GM19468 (cell line): ENCODE data around the gene TRPM1.
"Not testable (repeated sequence)": the region's sequence is repeated elsewhere in the genome, so short reads cannot be mapped to it uniquely, and the experiment has no call there.

Experiments
- ATAC-seq: cut with Tn5 transposase; IDR thresholded peaks from one replicate; pipeline ENCODE4 v1.9.1; 2021; ENCODE audit warnings: mild to moderate bottlenecking, moderate library complexity, moderate number of reproducible peaks; ENCODE audit not compliant: unreplicated experiment; ENCODE audit errors: extremely low read depth

Gene TRPM1

DNA sequence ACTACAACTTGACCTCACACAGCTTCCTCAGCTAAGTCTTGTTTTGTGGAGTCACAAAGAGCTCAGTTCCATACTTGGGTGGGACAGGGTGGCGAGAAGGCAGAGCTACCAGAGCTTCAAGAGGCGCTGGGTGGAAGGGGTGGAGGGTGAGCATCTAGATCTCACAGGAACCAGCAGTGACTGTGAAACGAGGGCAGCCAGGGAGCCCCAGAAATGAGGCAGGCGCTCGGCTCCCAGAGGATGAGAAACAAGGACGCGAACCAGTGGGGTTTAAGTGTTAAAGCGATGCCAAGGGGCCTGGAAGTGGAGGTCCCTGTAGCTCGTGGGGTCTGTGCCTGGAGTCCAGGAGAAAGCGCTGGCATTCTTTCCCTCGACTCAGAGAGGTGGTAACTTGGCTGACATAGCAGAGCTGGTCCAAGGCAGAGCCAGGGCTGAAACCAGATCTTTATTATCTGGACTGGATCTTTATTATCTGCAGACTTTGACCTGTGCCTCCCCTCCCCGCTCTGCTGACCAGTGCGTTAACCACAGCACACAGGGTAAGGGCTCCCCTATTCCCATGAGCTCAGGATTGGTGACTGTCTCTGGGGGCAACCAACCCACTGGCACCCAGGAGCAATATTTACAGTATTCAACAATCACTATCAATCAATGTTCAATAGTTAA is 26.2 kb upstream of the TRPM1 start:
- no peak for ATAC-seq

DNA sequence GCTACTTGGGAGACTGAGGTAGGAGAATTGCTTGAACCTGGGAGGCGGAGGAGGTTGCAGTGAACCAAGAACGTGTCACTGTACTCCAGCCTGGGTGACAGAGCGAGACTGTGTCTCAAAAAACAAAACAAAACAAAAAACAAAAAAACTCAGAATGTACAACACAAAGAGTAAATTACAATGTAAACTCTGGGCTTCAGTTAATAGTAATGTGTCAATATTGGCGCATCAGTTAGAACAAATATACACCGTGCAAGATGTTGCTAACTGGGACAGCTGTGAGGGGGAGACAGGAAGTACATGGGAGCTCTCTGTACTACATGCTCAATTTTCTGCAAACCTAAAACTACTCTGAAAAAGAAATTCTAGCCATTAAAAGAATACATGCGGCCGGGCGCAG is 23.5 kb upstream of the TRPM1 start:
- no peak for ATAC-seq

- no peak for ATAC-seq
These were observed 15.0 kb upstream of the TRPM1 start for GRCh38 chr15:31116423-31117030.

GRCh38 chr15:31111091-31111647 is 9.6 kb upstream of the TRPM1 start:
- no peak for ATAC-seq

DNA sequence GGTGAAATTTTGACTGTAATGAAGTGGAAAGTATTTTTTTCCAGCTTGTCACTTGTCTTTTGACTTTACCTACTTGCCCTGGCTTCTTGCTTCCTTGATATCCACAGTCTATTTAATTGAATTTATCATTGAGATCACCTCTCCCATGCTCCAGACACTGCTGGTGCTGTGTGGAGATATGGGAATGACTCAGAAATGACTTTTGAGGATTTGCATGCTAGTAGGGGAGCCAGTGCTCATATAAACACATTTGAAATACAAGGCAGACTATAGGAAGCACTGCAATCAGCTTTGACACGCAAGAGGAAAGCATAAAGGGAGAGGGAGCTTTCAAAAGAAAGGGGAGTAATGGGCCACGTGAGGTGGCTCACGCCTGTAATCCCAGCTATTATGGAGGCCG is 7.3 kb upstream of the TRPM1 start:
- ATAC-seq, result no peak

DNA sequence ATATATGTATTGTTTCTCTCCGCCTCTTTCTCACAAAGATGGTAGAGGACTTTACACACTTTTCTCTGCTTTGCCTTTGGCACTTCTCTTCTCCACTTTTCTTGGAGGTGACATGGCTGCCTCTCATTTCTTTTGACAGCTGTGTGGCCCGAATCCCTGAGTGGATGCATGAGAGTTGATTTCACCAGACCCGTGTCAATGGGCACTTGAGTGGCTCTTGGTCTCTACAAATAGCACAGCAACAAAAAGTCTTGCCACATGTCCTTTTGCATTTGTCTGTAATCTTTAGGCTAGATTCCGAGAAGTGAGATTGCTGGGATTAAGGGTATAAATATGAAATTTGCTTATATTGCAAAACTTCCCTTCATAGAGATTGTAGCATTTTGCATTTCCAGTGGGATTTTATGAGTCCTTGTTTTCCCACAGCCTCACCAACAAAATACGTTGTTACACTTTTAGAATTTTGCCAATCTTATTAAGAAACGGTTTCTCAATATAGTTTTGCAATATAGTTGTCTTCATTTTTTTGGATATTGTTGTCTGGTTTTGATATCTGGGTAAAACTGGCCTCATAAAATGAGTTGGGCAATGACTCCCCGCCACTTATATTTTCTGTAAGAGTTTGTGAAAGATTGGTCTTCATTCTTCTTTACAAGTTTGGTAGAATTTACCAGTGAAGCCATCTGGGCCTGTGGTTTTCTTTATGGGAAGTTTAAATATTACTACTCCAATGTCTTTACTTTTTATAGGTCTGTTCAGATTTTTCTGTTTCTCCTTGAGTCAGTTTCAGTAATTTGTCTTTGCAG is 5.2 kb upstream of the TRPM1 start:
- ATAC-seq, result no peak

DNA sequence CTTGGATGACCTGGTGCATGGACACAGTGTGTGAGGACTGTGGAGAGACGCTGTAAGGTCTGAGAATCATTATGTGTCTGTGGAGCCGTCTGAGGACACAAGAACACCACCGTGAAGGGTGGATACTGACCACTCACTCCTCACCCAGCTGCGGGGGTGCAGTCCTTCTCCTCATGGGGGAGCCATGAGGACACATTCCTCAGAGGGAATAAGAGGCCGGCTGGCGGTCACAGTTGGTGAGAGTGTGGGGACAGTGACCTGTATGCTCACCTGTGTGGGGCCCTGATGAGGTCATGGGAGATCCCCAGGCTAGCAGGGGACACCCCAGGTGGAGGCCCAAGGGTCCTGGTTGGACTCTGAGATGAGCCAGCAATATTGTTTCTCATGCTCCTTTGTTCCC is 2.5 kb upstream of the TRPM1 start:
- ATAC-seq, result no peak

GRCh38 chr15:31102374-31103342 is 1.1 kb upstream of the TRPM1 start:
- no peak for ATAC-seq

DNA sequence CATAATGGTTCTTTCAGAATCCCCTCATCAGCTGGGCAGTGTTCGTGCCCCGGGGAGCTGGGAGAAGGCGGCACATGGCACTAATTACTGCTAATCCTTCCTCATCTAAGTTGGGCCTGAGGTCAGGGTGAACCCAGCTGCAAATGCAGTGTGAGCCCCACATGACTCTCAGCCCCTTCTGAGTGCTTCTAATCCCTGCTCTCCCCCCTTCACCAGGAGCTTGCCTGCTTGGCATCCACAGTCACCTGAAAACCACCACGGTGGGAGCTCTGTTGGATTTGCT is 455 bp upstream of the TRPM1 start:
- ATAC-seq, result no peak

DNA sequence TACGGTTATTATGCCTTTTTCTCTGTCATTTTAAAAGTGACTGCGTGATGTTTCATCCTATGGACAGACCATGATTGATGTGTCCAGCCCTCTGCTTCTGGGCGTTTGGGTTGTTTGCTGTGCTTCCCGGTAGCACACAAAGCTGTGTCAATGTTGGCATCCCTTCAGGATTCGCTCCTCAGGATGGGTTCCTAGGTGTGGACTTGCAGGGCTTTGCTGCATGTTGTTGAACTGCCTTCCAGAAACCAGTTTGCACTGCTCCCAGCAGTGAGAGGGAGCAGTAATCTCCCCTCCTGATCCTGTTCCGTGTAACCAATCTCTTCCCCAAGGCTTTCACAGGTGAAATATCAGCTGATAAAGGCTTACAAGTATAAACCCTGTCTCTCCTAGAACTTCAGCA is 787 bp downstream of the TRPM1 start:
- ATAC-seq, result no peak

DNA sequence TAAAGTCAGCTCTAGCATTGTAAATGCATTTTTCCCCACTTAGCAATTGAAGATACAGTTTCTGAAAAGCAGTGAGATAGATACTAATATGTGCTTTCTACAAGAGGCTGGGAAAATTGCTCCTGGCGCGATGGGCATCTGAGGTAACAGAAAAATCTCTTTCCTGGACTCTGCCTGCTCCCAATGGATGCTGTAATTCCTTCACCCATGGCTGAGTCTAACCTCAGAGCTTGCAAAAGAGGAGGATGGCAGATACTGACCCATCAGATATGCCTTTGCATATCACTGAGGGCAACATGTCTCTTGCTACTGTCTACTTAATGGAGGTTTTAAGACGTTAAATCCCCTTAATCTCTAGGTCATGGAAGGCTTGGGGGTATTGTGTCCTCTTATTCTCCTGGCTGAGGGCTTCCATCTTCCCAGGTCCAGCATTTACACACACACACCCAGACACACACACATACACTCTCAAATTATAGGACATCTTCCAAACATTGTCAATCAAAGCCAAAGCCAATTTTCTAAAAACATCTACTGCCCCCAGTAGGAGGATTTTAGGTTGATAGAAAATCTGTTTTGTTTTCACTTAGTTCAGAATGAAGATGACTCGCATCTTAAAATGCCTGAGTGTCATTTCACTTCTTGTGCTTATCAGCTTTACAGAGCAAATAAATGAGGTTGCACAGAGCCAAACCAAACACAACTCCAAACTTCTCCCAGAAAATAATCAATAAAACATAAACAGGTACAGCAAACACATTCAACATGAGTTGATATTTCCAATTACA is 2.4 kb downstream of the TRPM1 start:
- no peak for ATAC-seq

- ATAC-seq, result no peak
These were observed 3.0 kb downstream of the TRPM1 start for GRCh38 chr15:31098491-31098917.

GRCh38 chr15:31096563-31096962 is 5.0 kb downstream of the TRPM1 start:
- no peak for ATAC-seq

GRCh38 chr15:31091481-31091880 is 10.0 kb downstream of the TRPM1 start:
- ATAC-seq, result no peak

- ATAC-seq, result no peak
These were observed 10.8 kb downstream of the TRPM1 start for GRCh38 chr15:31090766-31091165.

- no peak for ATAC-seq
These were observed 12.0 kb downstream of the TRPM1 start for GRCh38 chr15:31089368-31090047.

DNA sequence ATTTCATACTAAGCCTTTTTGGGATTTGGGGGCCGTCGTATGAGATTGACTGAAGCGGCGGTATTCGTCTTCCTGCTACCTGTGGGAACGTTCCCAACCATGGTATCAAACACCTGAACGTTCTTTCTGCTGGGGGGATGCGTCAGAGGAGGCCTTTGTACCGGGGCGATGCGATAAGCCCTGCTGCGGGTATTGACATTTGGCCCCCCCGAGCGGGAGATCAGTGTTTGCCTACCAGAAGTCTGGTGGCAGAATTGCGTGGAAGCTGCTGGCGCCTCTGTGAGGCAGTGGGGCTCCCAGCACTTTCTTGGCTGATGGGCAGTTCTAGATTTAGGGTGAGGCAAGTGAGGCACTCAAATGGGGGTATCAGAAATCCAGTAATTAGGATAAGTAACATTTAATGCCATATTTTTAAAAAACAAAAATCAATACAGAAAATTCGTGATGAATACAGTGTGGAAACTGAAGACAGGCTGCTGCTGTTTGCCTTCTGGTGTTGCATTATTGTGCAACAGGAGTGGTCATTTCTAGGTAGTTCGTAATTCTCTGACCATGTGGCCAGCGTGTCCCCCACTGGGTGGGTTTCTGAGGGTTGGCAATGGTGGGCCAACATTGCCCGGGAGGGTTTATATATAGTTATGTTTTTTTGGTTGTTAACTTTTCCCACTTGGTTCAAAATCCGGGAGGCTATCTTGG is 12.7 kb downstream of the TRPM1 start:
- no peak for ATAC-seq

DNA sequence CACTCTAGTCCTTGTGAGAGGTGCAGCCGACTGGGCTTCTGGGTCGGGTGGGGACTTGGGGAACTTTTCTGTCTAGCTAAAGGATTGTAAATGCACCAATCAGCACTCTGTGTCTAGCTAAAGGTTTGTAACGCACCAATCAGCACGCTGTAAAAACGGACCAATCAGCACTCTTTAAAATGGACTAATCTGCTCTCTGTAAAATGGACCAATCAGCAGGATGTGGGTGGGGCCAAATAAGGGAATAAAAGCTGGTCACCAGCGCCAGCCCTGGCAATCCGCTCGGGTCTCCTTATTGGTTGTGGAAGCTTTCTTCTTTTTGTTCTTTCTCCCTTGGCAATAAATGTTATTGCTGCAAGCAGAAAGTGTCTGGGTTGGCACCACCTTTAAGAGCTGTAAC is 13.5 kb downstream of the TRPM1 start:
- ATAC-seq, result not testable (repeated sequence)
